ENCODE data around the gene INPP4A. TPM values are rescaled to one million over a fixed set of nuclear protein-coding genes. Genes with fewer than 3 reads are reported as not detected.

Gene INPP4A
- polyA plus RNA-seq, 1 experiment, result 12.9 TPM

GRCh38 chr2:98543214-98543613 lies 98.6 kb downstream of the INPP4A start:
- no peak for TF ChIP-seq CTCF (IDR thresholded peaks at IDR 0.05; ENCODE audit: low read depth, low read length)
- POLR2A ChIA-PET, result no interaction called here
- CTCF ChIA-PET, result no interaction called here

GRCh38 chr2:98543842-98544241 lies 99.2 kb downstream of the INPP4A start:
- Histone ChIP-seq H3K27ac (ENCODE audit: low read depth, low read length) (no peak overlapping the region), H3K9me3 (ENCODE audit: control insufficient read depth, insufficient read depth, low read length) (no peaks in the 10 kb centered on the region), H3K27me3 (ENCODE audit: control insufficient read depth, insufficient read depth, low read length) (no peaks in the 10 kb centered on the region), H3K4me3 (ENCODE audit: low read depth, low read length) (no peak overlapping the region)
- no peak for DNase-seq (ENCODE audit: low read depth, low spot score)
- ChIA-PET POLR2A (no interaction called here), CTCF (no interaction called here)
- no peak for TF ChIP-seq CTCF (IDR thresholded peaks at IDR 0.05; ENCODE audit: low read depth, low read length)

More at GRCh38 chr2:98543214-98543613, 98.6 kb downstream of the INPP4A start:
- no peak for DNase-seq (ENCODE audit: low read depth, low spot score)
- H3K27me3 ChIP-seq (ENCODE audit: control insufficient read depth, insufficient read depth, low read length), result no peaks in the 10 kb centered on the region
- H3K4me3 ChIP-seq (ENCODE audit: low read depth, low read length), result no peak overlapping the region
- H3K9me3 ChIP-seq (ENCODE audit: control insufficient read depth, insufficient read depth, low read length), result no peaks in the 10 kb centered on the region
- H3K27ac ChIP-seq (ENCODE audit: low read depth, low read length), result no peak overlapping the region

DNA sequence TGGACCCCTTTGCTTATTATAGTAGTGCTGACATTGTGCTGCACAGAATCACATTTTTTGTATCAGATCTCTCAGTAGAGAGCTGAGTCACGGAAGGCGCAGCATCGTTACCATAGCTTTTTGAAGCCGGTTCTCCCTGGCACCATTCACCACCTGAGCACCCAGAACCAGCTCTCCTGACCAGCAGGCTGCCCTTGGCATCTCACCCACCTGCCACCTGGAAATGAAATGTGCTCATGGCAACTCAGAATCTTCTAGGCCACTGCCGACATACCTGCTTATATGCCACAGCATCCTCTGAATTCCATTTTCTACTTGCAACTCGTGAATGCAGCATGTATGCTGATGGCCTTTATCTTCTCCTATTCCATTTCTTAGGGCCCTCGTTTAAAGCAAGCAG lies 100.9 kb downstream of the INPP4A start:
- POLR2A ChIA-PET, result no interaction called here
- CTCF ChIA-PET, result no interaction called here
- TF ChIP-seq CTCF (IDR thresholded peaks at IDR 0.05; ENCODE audit: low read depth, low read length), result no peak
- no peak overlapping the region for H3K27ac ChIP-seq (ENCODE audit: low read depth, low read length)
- no peak overlapping the region for H3K4me3 ChIP-seq (ENCODE audit: low read depth, low read length)
- H3K9me3 ChIP-seq (ENCODE audit: control insufficient read depth, insufficient read depth, low read length), result no peaks in the 10 kb centered on the region
- DNase-seq (ENCODE audit: low read depth, low spot score), result no peak
- no peaks in the 10 kb centered on the region for H3K27me3 ChIP-seq (ENCODE audit: control insufficient read depth, insufficient read depth, low read length)

GRCh38 chr2:98546186-98546585 lies 101.5 kb downstream of the INPP4A start:
- Histone ChIP-seq H3K27ac (ENCODE audit: low read depth, low read length) (no peak overlapping the region), H3K4me3 (ENCODE audit: low read depth, low read length) (no peak overlapping the region), H3K9me3 (ENCODE audit: control insufficient read depth, insufficient read depth, low read length) (no peaks in the 10 kb centered on the region), H3K27me3 (ENCODE audit: control insufficient read depth, insufficient read depth, low read length) (no peaks in the 10 kb centered on the region)
- ChIA-PET POLR2A (no interaction called here), CTCF (no interaction called here)
- no peak for TF ChIP-seq CTCF (IDR thresholded peaks at IDR 0.05; ENCODE audit: low read depth, low read length)
- DNase-seq (ENCODE audit: low read depth, low spot score), result no peak

DNA sequence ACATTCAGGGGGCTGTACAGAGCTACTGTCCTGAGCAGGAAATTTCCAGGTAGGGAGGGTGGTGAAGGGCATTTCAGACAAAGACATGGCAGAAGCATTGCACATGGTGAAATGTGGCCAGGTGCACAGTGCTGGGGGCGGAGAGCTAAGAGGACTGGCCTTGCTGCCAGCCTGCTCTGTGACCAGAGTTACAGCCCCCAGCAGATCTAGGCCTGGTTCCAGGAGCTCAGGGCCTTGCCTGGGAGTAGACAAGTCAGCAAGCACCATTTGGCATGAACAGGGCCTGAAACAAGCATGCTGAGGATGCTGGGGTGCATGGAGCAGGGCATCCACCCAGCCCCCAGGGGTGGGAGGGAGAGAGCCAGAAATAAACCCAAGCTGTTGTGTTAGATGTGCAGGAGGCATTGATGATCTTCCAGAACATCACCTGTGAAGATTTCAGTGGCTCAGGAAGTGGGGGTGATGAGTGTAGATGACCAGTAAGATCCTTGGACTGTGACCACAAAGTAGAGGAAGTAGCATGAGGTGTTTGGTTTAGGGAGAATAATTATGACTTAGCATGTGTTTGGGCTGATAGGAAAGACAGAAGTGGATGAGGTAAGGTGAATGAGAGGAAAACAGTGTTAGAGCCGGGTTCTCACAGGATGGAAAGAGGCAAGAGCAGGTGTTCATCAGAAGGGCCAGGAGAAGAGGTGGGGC lies 102.6 kb downstream of the INPP4A start:
- Histone ChIP-seq H3K27me3 (ENCODE audit: control insufficient read depth, insufficient read depth, low read length) (no peaks in the 10 kb centered on the region), H3K27ac (ENCODE audit: low read depth, low read length) (no peak overlapping the region), H3K4me3 (ENCODE audit: low read depth, low read length) (no peak overlapping the region), H3K9me3 (ENCODE audit: control insufficient read depth, insufficient read depth, low read length) (no peaks in the 10 kb centered on the region)
- no peak for DNase-seq (ENCODE audit: low read depth, low spot score)
- no peak for TF ChIP-seq CTCF (IDR thresholded peaks at IDR 0.05; ENCODE audit: low read depth, low read length)
- ChIA-PET CTCF (no interaction called here), POLR2A (no interaction called here)

Data from AG04450 (cell line).